Stomach smooth muscle (tissue), 2 donors: ENCODE results near the gene NNMT.
A peak's percentile ranks its signal among the peaks of the same experiment; 100 is the strongest.
"Not testable (repeated sequence)": the region's sequence is repeated elsewhere in the genome, so short reads cannot be mapped to it uniquely, and the experiment has no call there.

Experiments used
- H3K27ac ChIP-seq: one replicate; pipeline ENCODE4 v1.7.0; 2013; ENCODE audit warnings: mild to moderate bottlenecking, low read length, inconsistent platforms
- H3K27me3 ChIP-seq, 2 donors: one replicate each; pipeline ENCODE4 v1.7.0; 2013; ENCODE audit warnings: low read length in 2 of 2; ENCODE audit not compliant: insufficient read depth in 2 of 2, control insufficient read depth in 1 of 2
- H3K36me3 ChIP-seq, 2 donors: one replicate each; pipeline ENCODE4 v1.7.0; 2013; ENCODE audit warnings: low read length in 2 of 2; ENCODE audit not compliant: control insufficient read depth in 2 of 2, insufficient read depth in 2 of 2
- H3K4me1 ChIP-seq: one replicate; pipeline ENCODE4 v1.7.0; 2013; ENCODE audit warnings: low read length; ENCODE audit not compliant: control insufficient read depth, insufficient read depth
- H3K4me3 ChIP-seq, 2 donors: one replicate each; pipeline ENCODE4 v1.7.0; 2013; ENCODE audit warnings: low read length in 2 of 2
- H3K9ac ChIP-seq, 2 donors: one replicate each; pipeline ENCODE4 v1.7.0; 2013; ENCODE audit warnings: low read length in 2 of 2, mild to moderate bottlenecking in 1 of 2
- H3K9me3 ChIP-seq, 2 donors: one replicate each; pipeline ENCODE4 v1.7.0; 2013; ENCODE audit warnings: low read length in 2 of 2; ENCODE audit not compliant: control insufficient read depth in 2 of 2
- donor health status: healthy.
- donor health status: Pancreatic carcinoma.

NNMT gene

GRCh38 chr11:114322934-114323333 lies 26.7 kb downstream of the NNMT start:
- Histone ChIP-seq H3K36me3 (no peaks in the 10 kb centered on the region), H3K27ac (no peak overlapping the region)

GRCh38 chr11:114326151-114326550 lies 30.0 kb downstream of the NNMT start:
- H3K9ac ChIP-seq = no peak overlapping the region
- no peak overlapping the region for H3K27ac ChIP-seq
- no peak overlapping the region for H3K4me3 ChIP-seq
- no peaks in the 10 kb centered on the region for H3K36me3 ChIP-seq
- H3K9me3 ChIP-seq = peaks cover 5 to 10% of the 10 kb centered on the region in 2 donors
- H3K4me1 ChIP-seq = no peaks in the 10 kb centered on the region
- H3K27me3 ChIP-seq = no peaks in the 10 kb centered on the region

More at GRCh38 chr11:114322934-114323333, 26.7 kb downstream of the NNMT start:
- Histone ChIP-seq H3K9me3 (no peaks in the 10 kb centered on the region), H3K27me3 (no peaks in the 10 kb centered on the region), H3K4me3 (no peak overlapping the region), H3K4me1 (peaks cover 3% of the 10 kb centered on the region), H3K9ac (no peak overlapping the region)

GRCh38 chr11:114326776-114327175 lies 30.6 kb downstream of the NNMT start:
- no peaks in the 10 kb centered on the region for H3K36me3 ChIP-seq
- no peak overlapping the region for H3K27ac ChIP-seq
- no peak overlapping the region for H3K9ac ChIP-seq
- H3K9me3 ChIP-seq = peaks cover 5 to 10% of the 10 kb centered on the region in 2 donors
- H3K4me3 ChIP-seq = no peak overlapping the region
- H3K27me3 ChIP-seq = no peaks in the 10 kb centered on the region
- H3K4me1 ChIP-seq = no peaks in the 10 kb centered on the region

- no peaks in the 10 kb centered on the region for H3K27me3 ChIP-seq
- H3K4me3 ChIP-seq = no peak overlapping the region
These were observed 34.2 kb downstream of the NNMT start for GRCh38 chr11:114330373-114330772.

GRCh38 chr11:114340311-114341131 lies 44.3 kb downstream of the NNMT start:
- Histone ChIP-seq H3K27me3 (no peaks in the 10 kb centered on the region), H3K9ac (peak overlapping the region in 1 of 2 donors; percentile 52), H3K36me3 (no peaks in the 10 kb centered on the region), H3K4me1 (peaks cover 4% of the 10 kb centered on the region), H3K9me3 (no peaks in the 10 kb centered on the region), H3K4me3 (peak overlapping the region; percentile 36 to 58), H3K27ac (no peak overlapping the region)

More at GRCh38 chr11:114330373-114330772, 34.2 kb downstream of the NNMT start:
- Histone ChIP-seq H3K9me3 (peaks cover 5 to 10% of the 10 kb centered on the region in 2 donors), H3K9ac (no peak overlapping the region), H3K36me3 (no peaks in the 10 kb centered on the region), H3K4me1 (no peaks in the 10 kb centered on the region), H3K27ac (no peak overlapping the region)

GRCh38 chr11:114341667-114342066 lies 45.5 kb downstream of the NNMT start:
- H3K4me1 ChIP-seq, H3K27ac ChIP-seq, H3K4me3 ChIP-seq, H3K27me3 ChIP-seq, H3K36me3 ChIP-seq, H3K9me3 ChIP-seq, H3K9ac ChIP-seq: not testable (repeated sequence)

GRCh38 chr11:114342476-114342875 lies 46.3 kb downstream of the NNMT start:
- Histone ChIP-seq H3K4me3 (no peak overlapping the region), H3K9ac (no peak overlapping the region), H3K9me3 (no peaks in the 10 kb centered on the region), H3K4me1 (peaks cover 4% of the 10 kb centered on the region), H3K36me3 (no peaks in the 10 kb centered on the region), H3K27ac (no peak overlapping the region), H3K27me3 (no peaks in the 10 kb centered on the region)

GRCh38 chr11:114343020-114343419 lies 46.8 kb downstream of the NNMT start:
- H3K4me3 ChIP-seq = no peak overlapping the region
- H3K36me3 ChIP-seq = no peaks in the 10 kb centered on the region
- no peak overlapping the region for H3K27ac ChIP-seq
- H3K27me3 ChIP-seq = no peaks in the 10 kb centered on the region
- peaks cover 4% of the 10 kb centered on the region for H3K4me1 ChIP-seq
- H3K9me3 ChIP-seq = no peaks in the 10 kb centered on the region
- H3K9ac ChIP-seq = no peak overlapping the region

- Histone ChIP-seq H3K4me3 (no peak overlapping the region), H3K36me3 (no peaks in the 10 kb centered on the region), H3K9ac (no peak overlapping the region), H3K9me3 (no peaks in the 10 kb centered on the region), H3K27ac (no peak overlapping the region), H3K27me3 (no peaks in the 10 kb centered on the region), H3K4me1 (peaks cover 4% of the 10 kb centered on the region)
These were observed 47.3 kb downstream of the NNMT start for GRCh38 chr11:114343493-114343892.

GRCh38 chr11:114344494-114344893 lies 48.3 kb downstream of the NNMT start:
- Histone ChIP-seq H3K27ac (no peak overlapping the region), H3K4me1 (peaks cover 4% of the 10 kb centered on the region), H3K9ac (no peak overlapping the region), H3K36me3 (no peaks in the 10 kb centered on the region), H3K4me3 (no peak overlapping the region), H3K27me3 (no peaks in the 10 kb centered on the region), H3K9me3 (no peaks in the 10 kb centered on the region)

- Histone ChIP-seq H3K36me3 (no peaks in the 10 kb centered on the region), H3K27ac (no peak overlapping the region), H3K27me3 (no peaks in the 10 kb centered on the region), H3K9ac (no peak overlapping the region), H3K9me3 (no peaks in the 10 kb centered on the region), H3K4me3 (no peak overlapping the region), H3K4me1 (no peaks in the 10 kb centered on the region)
These were observed 49.5 kb downstream of the NNMT start for GRCh38 chr11:114345575-114346222.
